CD4-positive, alpha-beta T cell treated with Interleukin-17A for 1 hour (primary cell): ENCODE data around the gene EED.
"Not testable (repeated sequence)": the region's sequence is repeated elsewhere in the genome, so short reads cannot be mapped to it uniquely, and the experiment has no call there.

Experiments
- DNase-seq: peaks from one replicate; pipeline ENCODE4 v3.0.0-alpha.2; 2020

Gene EED

DNA sequence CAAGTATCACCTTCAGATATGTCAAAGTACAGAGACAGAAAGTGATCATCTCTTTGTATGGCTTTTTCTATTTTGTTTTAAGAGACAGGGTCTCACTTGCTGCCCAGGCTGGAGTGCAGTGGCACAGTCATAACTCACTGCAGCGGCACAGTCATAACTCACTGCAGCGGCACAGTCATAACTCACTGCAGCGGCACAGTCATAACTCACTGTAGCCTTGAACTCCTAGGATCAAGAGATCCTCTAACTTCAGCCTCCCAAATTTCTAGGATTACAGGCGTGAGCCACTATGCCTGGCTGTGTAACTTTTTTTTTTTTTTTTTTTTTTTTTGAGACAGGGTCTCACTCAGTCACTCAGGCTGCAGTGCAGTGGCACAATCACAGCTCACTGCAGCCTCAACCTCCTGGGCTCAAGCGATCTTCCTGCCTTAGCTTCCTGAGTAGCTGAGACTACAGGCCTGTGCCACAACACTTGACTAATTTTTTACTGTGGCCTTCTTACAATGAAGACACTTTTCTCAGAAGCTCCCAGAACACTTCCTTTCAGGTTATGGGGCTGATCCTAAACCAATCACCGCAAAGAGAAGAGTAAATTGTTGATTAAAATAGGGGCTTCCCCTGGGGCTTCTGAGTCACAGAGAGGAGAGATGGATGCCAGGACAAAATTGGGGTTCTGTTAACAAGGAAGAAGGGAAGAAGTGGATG is 48.5 kb downstream of the EED start:
- DNase-seq: peak; percentile 42

- no peak for DNase-seq
These were observed 49.5 kb downstream of the EED start for GRCh38 chr11:86294026-86294425.

- no peak for DNase-seq
These were observed 57.2 kb downstream of the EED start for GRCh38 chr11:86301742-86302091.

GRCh38 chr11:86302092-86302793 is 57.7 kb downstream of the EED start, which contains the start of gene HIKESHI:
HIKESHI (plus strand) TSS chr11:86302240; CDS start chr11:86302449, 209 bp downstream.
- DNase-seq: peak; percentile 93

DNA sequence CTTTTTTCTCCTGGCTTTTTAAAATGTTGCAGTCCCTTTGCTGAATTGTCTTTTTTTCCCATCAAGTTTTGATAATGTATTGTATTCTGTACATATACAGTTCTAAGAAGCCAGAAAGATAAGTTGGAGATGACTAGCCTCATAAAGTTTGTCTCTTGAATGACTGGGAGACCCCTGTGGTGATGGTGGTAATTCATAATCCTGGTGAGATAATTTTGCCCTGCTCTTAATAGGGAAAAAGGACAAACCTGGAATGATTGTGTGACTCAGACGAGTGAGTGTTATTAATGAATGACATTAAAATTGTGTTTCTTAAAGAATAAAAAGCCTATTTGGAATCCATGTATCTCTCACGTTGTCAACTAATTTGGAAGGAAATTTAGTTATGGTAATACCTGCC is 58.7 kb downstream of the EED start:
- DNase-seq: no peak

- DNase-seq: not testable (repeated sequence)
These were observed 64.2 kb downstream of the EED start for GRCh38 chr11:86308710-86309109.

GRCh38 chr11:86313793-86314192 is 69.2 kb downstream of the EED start:
- DNase-seq: no peak

GRCh38 chr11:86314636-86315035 is 70.1 kb downstream of the EED start:
- no peak for DNase-seq
